NB4 (cell line): ENCODE results near the gene MSRB3.

ENCODE experiments used
- CTCF ChIP-seq: IDR thresholded peaks from one replicate; pipeline ENCODE4 v1.5.1; 2012; ENCODE audit warnings: low read depth, low read length
- MYC ChIP-seq: IDR thresholded peaks from 2 replicates; pipeline ENCODE4 v1.6.1; 2011; ENCODE audit warnings: low read depth, low read length
- POLR2A ChIP-seq: IDR thresholded peaks from 2 replicates; pipeline ENCODE4 v1.6.1; 2011; ENCODE audit warnings: mild to moderate bottlenecking; ENCODE audit not compliant: insufficient read length; ENCODE audit errors: extremely low read depth
- TF ChIP-seq, protein P1 (sequence below): IDR thresholded peaks from 2 replicates; pipeline ENCODE4 v1.6.1; 2011; ENCODE audit warnings: low read depth, low read length

DNA sequence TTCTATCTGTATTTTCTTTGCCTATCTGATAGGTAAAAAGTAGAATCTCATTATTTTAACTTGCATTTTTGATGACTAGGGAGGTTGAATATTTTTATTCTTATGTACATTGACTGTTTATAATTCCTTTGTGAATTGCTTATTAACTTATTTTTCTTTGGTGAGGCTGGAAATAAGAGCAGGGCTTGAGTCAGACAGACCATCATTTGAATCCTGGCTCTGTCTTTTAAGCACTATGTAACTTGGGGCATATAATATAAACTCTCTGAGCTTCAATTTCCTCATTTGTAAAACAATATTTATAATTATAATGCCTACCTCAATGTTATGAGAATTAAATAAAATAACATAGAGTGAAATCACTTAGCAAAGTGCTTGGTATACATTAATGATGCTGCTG is 108.9 kb downstream of the MSRB3 start:
- TF ChIP-seq CTCF (no peak), POLR2A (no peak), MYC (no peak)
- TF ChIP-seq, protein P1, sequence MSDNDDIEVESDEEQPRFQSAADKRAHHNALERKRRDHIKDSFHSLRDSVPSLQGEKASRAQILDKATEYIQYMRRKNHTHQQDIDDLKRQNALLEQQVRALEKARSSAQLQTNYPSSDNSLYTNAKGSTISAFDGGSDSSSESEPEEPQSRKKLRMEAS, result no peak
